Spinal cord (tissue), 10 donors: ENCODE results near the gene MYL6B. TPM values are rescaled to one million over a fixed set of nuclear protein-coding genes. Genes with fewer than 3 reads are reported as not detected.

ENCODE experiments used
- DNase-seq, 6 donors: peaks; one replicate each; pipeline versions ENCODE4 v3.0.0 to v3.0.0-alpha.2; 2013 to 2015; ENCODE audit warnings: low spot score in 6 of 6, low read depth in 4 of 6
- H3K27ac ChIP-seq: one replicate; pipeline ENCODE4 v1.5.1; 2013; ENCODE audit warnings: low read depth, low read length, control low read depth
- H3K27me3 ChIP-seq: one replicate; pipeline ENCODE4 v1.6.1; 2013; ENCODE audit warnings: low read length; ENCODE audit not compliant: control insufficient read depth, insufficient read depth
- H3K36me3 ChIP-seq: one replicate; pipeline ENCODE4 v1.6.1; 2013; ENCODE audit warnings: low read length; ENCODE audit not compliant: control insufficient read depth, insufficient read depth
- H3K4me1 ChIP-seq: one replicate; pipeline ENCODE4 v1.6.1; 2013; ENCODE audit warnings: low read length; ENCODE audit not compliant: control insufficient read depth, insufficient read depth
- H3K4me3 ChIP-seq: one replicate; pipeline ENCODE4 v1.5.1; 2013; ENCODE audit warnings: low read depth, low read length, control low read depth
- H3K9me3 ChIP-seq: one replicate; pipeline ENCODE4 v1.6.1; 2013; ENCODE audit warnings: low read length; ENCODE audit not compliant: control insufficient read depth, insufficient read depth
- WGBS: methylation state at CpG from one replicate; pipeline ENCODE4 v1.1.5; 2013; ENCODE audit warnings: missing lambda C conversion rate; ENCODE audit not compliant: insufficient coverage; 5-methylcytosine and 5-hydroxymethylcytosine counted together
- polyA plus RNA-seq, 2 donors: library from polyadenylated mRNA; unstranded; fragments of 120-200 nt; gene quantifications; one replicate each; pipeline ENCODE4 v1.2.1, GENCODE V29; 2013; ENCODE audit not compliant: insufficient read length in 2 of 2
- total RNA-seq, 2 donors: library from RNA; depleted of rRNA in 1 of 2; stranded (reverse); fragments of 120-200 nt in 1 of 2; fragments of >200 nt in 1 of 2; gene quantifications; one replicate each; pipeline versions ENCODE4 v1.2.3 to v1.2.4, GENCODE V29; 2013 to 2014
- donor health status: healthy.

The MYL6B gene
- total and polyA plus RNA-seq, 4 donors = 69.4 to 287 (median 238) TPM

GRCh38 chr12:56146492-56147460 lies 5.6 kb upstream of the MYL6B start:
- no peaks in the 10 kb centered on the region for H3K9me3 ChIP-seq
- peak overlapping the region; percentile 16 for H3K27ac ChIP-seq
- peaks cover 25% of the 10 kb centered on the region for H3K36me3 ChIP-seq
- peak in 1 of 6 donors; percentile 50 for DNase-seq
- H3K4me3 ChIP-seq = no peak overlapping the region
- H3K4me1 ChIP-seq = peaks cover 7% of the 10 kb centered on the region
- no peaks in the 10 kb centered on the region for H3K27me3 ChIP-seq
- 89% methylated on average over 5 of the region's 13 CpGs for WGBS

- Histone ChIP-seq H3K4me1 (peaks cover 29% of the 10 kb centered on the region), H3K36me3 (peaks cover 14% of the 10 kb centered on the region), H3K27me3 (no peaks in the 10 kb centered on the region), H3K9me3 (no peaks in the 10 kb centered on the region), H3K27ac (no peak overlapping the region), H3K4me3 (no peak overlapping the region)
- no peak for DNase-seq
- WGBS = no CpG with 5 or more reads among the region's 3 CpGs
Observed at GRCh38 chr12:56150563-56150962, 1.8 kb upstream of the MYL6B start.

- Histone ChIP-seq H3K36me3 (peaks cover 22% of the 10 kb centered on the region), H3K4me3 (peak overlapping the region; percentile 80), H3K27me3 (no peaks in the 10 kb centered on the region), H3K4me1 (peaks cover 32% of the 10 kb centered on the region), H3K27ac (peak overlapping the region; percentile 93), H3K9me3 (no peaks in the 10 kb centered on the region)
- 6% methylated on average over 12 of the region's 12 CpGs for WGBS
- DNase-seq = peak in 1 of 6 donors; percentile 56
Observed at GRCh38 chr12:56151672-56152131, 685 bp upstream of the MYL6B start.

- Histone ChIP-seq H3K9me3 (no peaks in the 10 kb centered on the region), H3K27ac (peak overlapping the region; percentile 93), H3K27me3 (no peaks in the 10 kb centered on the region), H3K4me1 (peaks cover 45% of the 10 kb centered on the region), H3K4me3 (peak overlapping the region; percentile 80), H3K36me3 (peaks cover 22% of the 10 kb centered on the region)
- DNase-seq = no peak
- 0% methylated on average over 2 of the region's 8 CpGs for WGBS
Observed at GRCh38 chr12:56152756-56153677, 630 bp downstream of the MYL6B start.

GRCh38 chr12:56153678-56154065 lies 1.3 kb downstream of the MYL6B start:
- Histone ChIP-seq H3K9me3 (no peaks in the 10 kb centered on the region), H3K27ac (no peak overlapping the region), H3K27me3 (no peaks in the 10 kb centered on the region), H3K4me3 (no peak overlapping the region), H3K4me1 (peaks cover 45% of the 10 kb centered on the region), H3K36me3 (peaks cover 22% of the 10 kb centered on the region)
- 84% methylated on average over 4 of the region's 5 CpGs for WGBS
- no peak for DNase-seq

GRCh38 chr12:56154246-56154771 lies 1.9 kb downstream of the MYL6B start:
- H3K27ac ChIP-seq = no peak overlapping the region
- H3K4me1 ChIP-seq = peaks cover 49% of the 10 kb centered on the region
- no peaks in the 10 kb centered on the region for H3K9me3 ChIP-seq
- H3K27me3 ChIP-seq = no peaks in the 10 kb centered on the region
- no peak for DNase-seq
- no CpG with 5 or more reads among the region's 1 CpG for WGBS
- H3K36me3 ChIP-seq = peaks cover 20% of the 10 kb centered on the region
- H3K4me3 ChIP-seq = no peak overlapping the region

- H3K9me3 ChIP-seq = no peaks in the 10 kb centered on the region
- 93% methylated on average over 5 of the region's 5 CpGs for WGBS
- H3K36me3 ChIP-seq = peaks cover 25% of the 10 kb centered on the region
- DNase-seq = no peak
- H3K27me3 ChIP-seq = no peaks in the 10 kb centered on the region
- no peak overlapping the region for H3K27ac ChIP-seq
- H3K4me1 ChIP-seq = peaks cover 54% of the 10 kb centered on the region
- no peak overlapping the region for H3K4me3 ChIP-seq
Observed at GRCh38 chr12:56154818-56155217, 2.4 kb downstream of the MYL6B start.

- 89% methylated on average over 8 of the region's 11 CpGs for WGBS
Observed at GRCh38 chr12:56155256-56155845, 3.0 kb downstream of the MYL6B start.

More at GRCh38 chr12:56155256-56155845, 3.0 kb downstream of the MYL6B start:
- Histone ChIP-seq H3K9me3 (no peaks in the 10 kb centered on the region), H3K27ac (no peak overlapping the region), H3K27me3 (no peaks in the 10 kb centered on the region), H3K36me3 (peaks cover 29% of the 10 kb centered on the region), H3K4me1 (peaks cover 59% of the 10 kb centered on the region), H3K4me3 (no peak overlapping the region)
- DNase-seq = no peak
